WTC11 (cell line): ENCODE data around the gene IDE. TPM values are rescaled to one million over a fixed set of nuclear protein-coding genes. Genes with fewer than 3 reads are reported as not detected.
"Not testable (repeated sequence)": the region's sequence is repeated elsewhere in the genome, so short reads cannot be mapped to it uniquely, and the experiment has no call there.

ENCODE experiments used
- ATAC-seq: fragments of 200-7000 bp; cut with Tn5 transposase; 2 replicates; pipeline ENCODE4 v1.10.0; 2021; ENCODE audit warnings: mild to moderate bottlenecking, moderate library complexity
- CTCF ChIA-PET: fragments of 300-600 bp; sonication (Branson Sonifier 250); formaldehyde crosslinking; loops from one replicate; lab custom pipeline; 2021; ENCODE audit warnings: antibody characterized with exemption; lab: Charles Lee
- POLR2A ChIA-PET: fragments of 350-600 bp; sonication (Branson Sonifier 250); formaldehyde crosslinking; loops from one replicate; lab custom pipeline; 2021; ENCODE audit warnings: antibody characterized with exemption; lab: Charles Lee
- DNase-seq: peaks from one replicate; pipeline ENCODE4 v3.0.0; 2021; ENCODE audit warnings: low spot score
- H3K27ac Mint-ChIP-seq: 2 replicates; pipeline ENCODE4 v1.8.0; 2021; ENCODE audit warnings: mixed read lengths
- H3K27me3 Mint-ChIP-seq: 2 replicates; pipeline ENCODE4 v1.8.0; 2021; ENCODE audit warnings: low read depth, mild to moderate bottlenecking, moderate library complexity, mixed read lengths
- H3K36me3 Mint-ChIP-seq: 2 replicates; pipeline ENCODE4 v1.8.0; 2021; ENCODE audit warnings: mixed read lengths
- H3K4me1 Mint-ChIP-seq: 2 replicates; pipeline ENCODE4 v1.8.0; 2022; ENCODE audit warnings: mixed read lengths
- H3K4me3 Mint-ChIP-seq: 2 replicates; pipeline ENCODE4 v1.8.0; 2021; ENCODE audit warnings: mild to moderate bottlenecking, moderate library complexity, mixed read lengths
- H3K9me3 Mint-ChIP-seq: 2 replicates; pipeline ENCODE4 v1.8.0; 2021; ENCODE audit warnings: mixed read lengths
- total RNA-seq: library from RNA; stranded (reverse); gene quantifications from 3 replicates; pipeline ENCODE4 v1.2.3, GENCODE V29; 2021

Gene IDE
- total RNA-seq, 1 experiment from 2014 or later: 50.5 TPM

GRCh38 chr10:92402234-92402633 is 171.7 kb downstream of the IDE start:
- H3K9me3 Mint-ChIP-seq, H3K27ac Mint-ChIP-seq, POLR2A ChIA-PET, ATAC-seq, H3K4me3 Mint-ChIP-seq, H3K36me3 Mint-ChIP-seq, H3K27me3 Mint-ChIP-seq, DNase-seq: not testable (repeated sequence)
- CTCF ChIA-PET: interaction anchor here (0.5 to 0.6 kb wide), 2 partner anchors 112 to 285 kb away, joined by 3 read pairs; no protein-coding TSS in a partner anchor
- peaks cover 13% of the 10 kb centered on the region for H3K4me1 Mint-ChIP-seq

Other genes with a start within 250 kb of the IDE start
- 46.0 to 55.7 TPM (median 47.5 TPM) in 3 replicates for gene KIF11, start 19.0 kb upstream of the IDE start, total RNA-seq
- 4.5 to 4.8 TPM (median 4.8 TPM) in 3 replicates for gene HHEX, start 115.9 kb upstream of the IDE start, total RNA-seq